GM12878 (cell line): ENCODE results near the gene TRIM47. TPM values are rescaled to one million over a fixed set of nuclear protein-coding genes. Genes with fewer than 3 reads are reported as not detected.
A peak's percentile ranks its signal among the peaks of the same experiment; 100 is the strongest.

ENCODE experiments used
- ATAC-seq: fragments of 200-7000 bp; cut with Tn5 transposase; 3 replicates; pipeline ENCODE4 v1.9.1; 2020; ENCODE audit warnings: mild to moderate bottlenecking, moderate library complexity
- BruUV-seq: library from RNA; stranded (reverse); fragments of 400-500 nt; replicated peaks from 2 replicates; lab custom pipeline; 2021; lab: Mats Ljungman, UMichigan
- CTCF ChIA-PET: fragments of 300-600 bp; sonication (Branson Sonifier 250); formaldehyde crosslinking; extraction: SDS; loops from one replicate; lab custom pipeline; 2021; ENCODE audit warnings: inconsistent platforms; lab: Yijun Ruan, JAX
- POLR2A ChIA-PET: fragments of 350-600 bp; formaldehyde crosslinking; extraction: SDS; loops from one replicate; lab custom pipeline; 2021; ENCODE audit warnings: inconsistent platforms; lab: Charles Lee
- RAD21 ChIA-PET: fragments of 300-600 bp; sonication (Branson Sonifier 250); formaldehyde crosslinking; loops from one replicate; lab custom pipeline; 2023; ENCODE audit warnings: antibody characterized with exemption; ENCODE audit not compliant: unreplicated experiment; lab: Charles Lee
- SMC1A ChIA-PET: fragments of 300-600 bp; sonication (Branson Sonifier 250); formaldehyde crosslinking; loops from one replicate; lab custom pipeline; 2023; ENCODE audit not compliant: unreplicated experiment, uncharacterized antibody; lab: Charles Lee
- DNase-seq: peaks from one replicate; pipeline ENCODE4 v3.0.0-alpha.2; 2011; ENCODE audit warnings: low read depth, low spot score
- FAIRE-seq: peaks from 3 replicates; lab custom pipeline; 2011; peaks lifted over from hg19 to GRCh38; lab: Jason Lieb, UNC
- H2AFZ ChIP-seq: 2 replicates; pipeline ENCODE4 v1.6.0; 2011; ENCODE audit warnings: low read depth, low read length, control low read depth; ENCODE audit not compliant: control insufficient read depth
- H3K27ac ChIP-seq: 2 replicates; pipeline ENCODE4 v1.5.1; 2011; ENCODE audit warnings: control low read depth; ENCODE audit not compliant: control insufficient read depth, insufficient read depth
- H3K27me3 ChIP-seq, 2 experiments: replicated peaks in 1 of 2; 2 replicates each; pipeline versions ENCODE4 v1.6.0 to v1.6.1; 2011; ENCODE audit warnings: low read length in 1 of 2; ENCODE audit not compliant: control insufficient read depth in 2 of 2, insufficient read depth in 2 of 2
- H3K36me3 ChIP-seq, 2 experiments: 2 replicates each; pipeline ENCODE4 v1.5.1; 2011; ENCODE audit warnings: low read length in 1 of 2; ENCODE audit not compliant: control insufficient read depth in 2 of 2, insufficient read depth in 2 of 2
- H3K4me1 ChIP-seq: 2 replicates; pipeline ENCODE4 v1.6.1; 2011; ENCODE audit warnings: mild to moderate bottlenecking, low read length, moderate library complexity, mixed read lengths; ENCODE audit not compliant: control insufficient read depth, insufficient read depth
- H3K4me2 ChIP-seq: 2 replicates; pipeline ENCODE4 v1.6.0; 2011; ENCODE audit warnings: control low read depth; ENCODE audit not compliant: control insufficient read depth, insufficient read depth
- H3K4me3 ChIP-seq: fragments of 200-600 bp; sonication (generic); 2 replicates; pipeline ENCODE4 v1.5.1; 2016
- H3K79me2 ChIP-seq: 2 replicates; pipeline ENCODE4 v1.6.0; 2011; ENCODE audit warnings: low read length; ENCODE audit not compliant: control insufficient read depth, insufficient read depth
- H3K9ac ChIP-seq: 2 replicates; pipeline ENCODE4 v1.8.0; 2011; ENCODE audit warnings: low read length, control low read depth, mixed read lengths; ENCODE audit not compliant: control insufficient read depth, insufficient read depth
- H3K9me3 ChIP-seq: replicated peaks from 3 replicates; pipeline ENCODE4 v1.5.1; 2011; ENCODE audit warnings: mild to moderate bottlenecking, low read length; ENCODE audit not compliant: control insufficient read depth, insufficient read depth
- H4K20me1 ChIP-seq: 2 replicates; pipeline ENCODE4 v1.6.0; 2011; ENCODE audit not compliant: control insufficient read depth, insufficient read depth
- HCFC1 ChIP-seq: fragments of 150-350 bp; IDR thresholded peaks from 2 replicates; pipeline ENCODE4 v1.6.1; 2014; ENCODE audit warnings: low read length
- PAX5 ChIP-seq: IDR thresholded peaks from 2 replicates; pipeline ENCODE4 v1.6.1; 2011; ENCODE audit warnings: low read depth, low read length, borderline replicate concordance
- POLR2AphosphoS2 ChIP-seq: IDR thresholded peaks from 2 replicates; pipeline ENCODE4 v1.6.1; 2011; ENCODE audit warnings: low read depth, mild to moderate bottlenecking, low read length, improper control_type of control experiment, moderate library complexity
- POU2F2 ChIP-seq: IDR thresholded peaks from 3 replicates; pipeline ENCODE4 v1.6.1; 2011; ENCODE audit warnings: low read depth, mild to moderate bottlenecking, low read length, borderline replicate concordance
- RAD51 ChIP-seq: fragments of 450-650 bp; IDR thresholded peaks from 2 replicates; pipeline ENCODE4 v1.6.1; 2016; ENCODE audit warnings: moderate library complexity, mild to moderate bottlenecking, inconsistent platforms
- TAF1 ChIP-seq: IDR thresholded peaks from 2 replicates; pipeline ENCODE4 v1.6.1; 2011; ENCODE audit warnings: mild to moderate bottlenecking, low read depth, low read length, borderline replicate concordance
- TBL1XR1 ChIP-seq: IDR thresholded peaks from 2 replicates; pipeline ENCODE4 v1.6.1; 2012; ENCODE audit warnings: low read depth, low read length, improper control_type of control experiment
- WGBS: methylation state at CpG from one replicate; pipeline ENCODE4 v1.1.6; 2016; ENCODE audit warnings: low lambda C conversion rate; ENCODE audit not compliant: insufficient replicate concordance, insufficient coverage; ENCODE audit errors: missing lambda C conversion rate; 5-methylcytosine and 5-hydroxymethylcytosine counted together
- in situ Hi-C: fragments of 300-500 bp; cut with MboI; formaldehyde crosslinking; loops from 9 replicates; pipeline ENCODE4 v1.14.3; 2018; ENCODE audit warnings: mixed read lengths
- intact Hi-C: fragments of 100-400 bp; cut with micrococcal nuclease; formaldehyde crosslinking; loops from one replicate; pipeline ENCODE4 v1.14.2; 2022; ENCODE audit not compliant: unreplicated experiment
- polyA plus RNA-seq, 11 experiments: library from polyadenylated mRNA; depleted of rRNA in 4 of 11; unstranded in 6 of 11; stranded (reverse) in 5 of 11; fragments of >200 nt; fragmentation: Nextera tagmentation in 4 of 11; fragmentation: Illumina TruSeq in 1 of 11; extraction: Ambion mirVana in 4 of 11; extraction: Trizol in 1 of 11; gene quantifications; 1 replicate in 1 of 11; 2 replicates in 10 of 11; pipeline versions ENCODE4 v1.2.1 to v1.2.3, GENCODE V29; 2011 to 2016; ENCODE audit warnings: inconsistent platforms in 2 of 11, missing spikeins in 2 of 11, low read depth in 1 of 11
- total RNA-seq, 4 experiments: library from RNA; depleted of rRNA in 3 of 4; stranded (reverse); fragments of >200 nt in 3 of 4; fragmentation: Illumina TruSeq in 1 of 4; extraction: Trizol in 1 of 4; gene quantifications; 2 replicates each; pipeline versions ENCODE4 v1.2.1 to v1.2.3, GENCODE V29; 2013 to 2021

Gene TRIM47
- total and polyA plus RNA-seq, 10 of the 15 experiments (the other 5 are each of a cell fraction or from before 2014, with no cell fraction given) = 0.35 to 9.7 (median 5.3) TPM

DNA sequence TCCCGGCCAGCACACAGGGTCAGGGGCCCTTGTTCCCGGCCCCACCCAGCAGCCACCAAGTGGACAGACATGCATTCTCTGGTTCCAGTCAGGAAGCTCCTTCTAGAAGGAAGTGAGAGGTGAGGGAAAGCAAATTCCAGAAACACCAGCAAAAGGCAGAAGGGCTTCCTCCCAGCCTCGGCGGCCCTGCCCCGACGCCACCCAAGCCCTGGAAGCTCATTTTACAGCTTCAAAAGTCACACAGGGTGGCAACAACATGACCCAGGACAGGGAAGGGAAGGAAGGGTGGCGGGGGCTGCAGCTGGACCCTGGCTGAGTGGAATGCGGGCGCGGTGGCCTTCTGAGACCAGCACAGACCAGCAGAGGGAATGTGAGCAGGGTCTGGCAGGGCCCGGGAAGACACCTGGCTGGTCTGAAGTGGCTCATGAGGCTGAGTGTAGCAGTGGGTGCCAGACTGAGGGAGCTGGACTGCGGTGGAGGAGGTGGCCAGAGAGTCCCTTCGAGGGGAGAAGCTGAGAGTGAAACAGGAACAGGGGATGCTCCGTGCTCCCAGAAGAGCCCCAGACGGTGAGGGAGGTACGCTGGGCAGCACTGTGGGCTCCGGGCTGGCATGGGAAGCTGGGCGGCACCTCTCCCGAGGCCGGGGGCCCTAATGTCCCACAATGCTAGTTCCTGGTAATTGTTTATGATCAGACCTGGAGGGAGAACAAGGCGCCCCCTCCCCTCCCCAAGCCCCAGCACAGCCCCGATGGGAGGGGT is 32.3 kb downstream of the TRIM47 start:
- ChIA-PET RAD21 (interaction anchor here (1.1 to 3.6 kb wide), 12 partner anchors 9 to 82 kb away, joined by 3 to 21 read pairs (median 8); partner anchors contain the start of genes GALK1, TRIM47, TRIM65 and UNK), POLR2A (interaction anchor here (0.6 to 4.5 kb wide), 16 partner anchors 9 to 507 kb away, joined by 3 to 42 read pairs (median 4); partner anchors contain the start of genes RECQL5, TRIM65, UNK and WBP2), SMC1A (interaction anchor here (0.9 to 3.2 kb wide), 8 partner anchors 9 to 84 kb away, joined by 3 to 18 read pairs (median 5); partner anchors contain the start of genes TRIM65 and WBP2), CTCF (interaction anchor here (0.6 to 8.7 kb wide), 17 partner anchors 9 to 93 kb away, joined by 3 to 117 read pairs (median 5); partner anchors contain the start of genes GALK1, TRIM47, TRIM65 and WBP2)
- peaks cover 18% of the 10 kb centered on the region for H3K79me2 ChIP-seq
- WGBS = 85% methylated on average over 22 of the region's 22 CpGs
- H3K27me3 ChIP-seq = no peaks in the 10 kb centered on the region
- TSS peak; percentile 41 for BruUV-seq
- DNase-seq (no peak), ATAC-seq (no peak), FAIRE-seq (no peak)
- peak overlapping the region; percentile 93; the same call in 1 of the 2 replicates for H3K27ac ChIP-seq
- 0 out of 2 replicates have a peak overlapping the region, but pooled peaks have one; percentile 98 for H3K9ac ChIP-seq
- in situ Hi-C loops (no loop called here), intact Hi-C loops (no loop called here)
- H2AFZ ChIP-seq = no peak overlapping the region
- H4K20me1 ChIP-seq = no peaks in the 10 kb centered on the region
- 0 out of 2 replicates have a peak overlapping the region, but pooled peaks have one; percentile 1 for H3K4me2 ChIP-seq
- H3K4me3 ChIP-seq = no peak overlapping the region
- 0 out of 2 replicates have a peak, but pooled peaks have one; percentile 17 for TF ChIP-seq POLR2AphosphoS2
- TF ChIP-seq POU2F2 = no peak
- no peak for TF ChIP-seq HCFC1
- TF ChIP-seq TBL1XR1 = no peak
- no peak for TF ChIP-seq PAX5
- TF ChIP-seq RAD51 = no peak
- TF ChIP-seq TAF1 = no peak
- no peaks in the 10 kb centered on the region for H3K9me3 ChIP-seq
- peaks cover 0 to 7% of the 10 kb centered on the region in 2 experiments; a peak in 3 of 4 replicates for H3K36me3 ChIP-seq
- H3K4me1 ChIP-seq = peaks cover 14% of the 10 kb centered on the region
